Endothelial cell of umbilical vein (primary cell): ENCODE data around the gene STK32C.

Source experiments
- CTCF ChIP-seq, 2 donors: IDR thresholded peaks; 1 replicate in 1 of 2; 2 replicates in 1 of 2; pipeline ENCODE4 v1.5.1; 2011; ENCODE audit warnings: low read length in 2 of 2, mild to moderate bottlenecking in 2 of 2, moderate library complexity in 2 of 2, control low read depth in 1 of 2, inconsistent platforms in 1 of 2, low read depth in 1 of 2; ENCODE audit not compliant: insufficient read depth in 1 of 2; ENCODE audit errors: extremely low read depth in 1 of 2
- EZH2 ChIP-seq: IDR thresholded peaks from 2 replicates; pipeline ENCODE4 v1.6.1; 2012; ENCODE audit warnings: borderline replicate concordance, low read depth, mild to moderate bottlenecking, moderate library complexity, low read length, inconsistent platforms; ENCODE audit not compliant: severe bottlenecking
- FOS ChIP-seq: IDR thresholded peaks from 2 replicates; pipeline ENCODE4 v1.6.1; 2011; ENCODE audit warnings: mild to moderate bottlenecking, low read length, moderate library complexity, borderline replicate concordance; ENCODE audit not compliant: insufficient read depth
- GATA2 ChIP-seq: IDR thresholded peaks from 2 replicates; pipeline ENCODE4 v1.7.0; 2011; ENCODE audit warnings: low read depth, mild to moderate bottlenecking, moderate library complexity, mixed read lengths, low read length; ENCODE audit not compliant: insufficient read length, insufficient read depth
- MYC ChIP-seq: IDR thresholded peaks from one replicate; pipeline ENCODE4 v1.6.1; 2011; ENCODE audit warnings: mild to moderate bottlenecking, low read depth, low read length
- POLR2A ChIP-seq: IDR thresholded peaks from 2 replicates; pipeline ENCODE4 v1.6.1; 2012; ENCODE audit warnings: low read depth, mild to moderate bottlenecking, control low read depth, low read length
- POLR2AphosphoS5 ChIP-seq: IDR thresholded peaks from 2 replicates; pipeline ENCODE4 v1.6.1; 2012; ENCODE audit warnings: low read depth, mild to moderate bottlenecking, control low read depth, low read length, moderate library complexity; ENCODE audit not compliant: insufficient read depth
- TF ChIP-seq, protein P1 (sequence below): IDR thresholded peaks from 2 replicates; pipeline ENCODE4 v1.6.1; 2011; ENCODE audit not compliant: insufficient read depth, insufficient read length

DNA sequence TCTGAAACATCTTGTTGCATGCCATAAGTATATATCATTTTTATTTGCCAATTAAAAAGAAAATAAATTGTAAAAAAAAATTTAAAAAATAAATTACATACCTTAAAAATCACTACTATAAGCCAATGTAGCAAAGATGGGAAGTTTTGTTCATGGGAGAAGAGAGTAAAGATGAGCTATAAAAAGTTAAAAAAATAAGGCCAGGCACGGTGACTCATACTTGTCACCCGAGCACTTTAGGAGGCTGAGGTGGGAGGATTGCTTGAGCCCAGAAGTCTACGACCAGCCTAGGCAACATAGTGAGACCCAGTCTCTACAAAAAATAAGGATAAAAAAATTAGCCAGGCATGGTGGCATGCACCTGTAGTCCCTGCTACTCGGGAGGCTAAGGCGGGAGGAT is 8.4 kb upstream of the STK32C start:
- TF ChIP-seq, protein P1, sequence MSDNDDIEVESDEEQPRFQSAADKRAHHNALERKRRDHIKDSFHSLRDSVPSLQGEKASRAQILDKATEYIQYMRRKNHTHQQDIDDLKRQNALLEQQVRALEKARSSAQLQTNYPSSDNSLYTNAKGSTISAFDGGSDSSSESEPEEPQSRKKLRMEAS, result no peak
- TF ChIP-seq CTCF (IDR thresholded peaks at IDR 0.05; ENCODE audit: extremely low read depth in 1 of 2, insufficient read depth in 1 of 2, low read depth in 1 of 2, low read length in 2 of 2) (no peak), POLR2A (no peak), FOS (no peak), EZH2 (no peak), POLR2AphosphoS5 (no peak), MYC (no peak), GATA2 (no peak)
